PC-9 (cell line): ENCODE measurements around the gene ATXN7. TPM values are rescaled to one million over a fixed set of nuclear protein-coding genes. Genes with fewer than 3 reads are reported as not detected.

Experiments
- BruUV-seq: library from RNA; stranded (reverse); fragments of 400-500 nt; replicated peaks from 2 replicates; lab custom pipeline; 2021; lab: Mats Ljungman, UMichigan
- CTCF ChIA-PET: fragments of 300-600 bp; sonication (Branson Sonifier 250); formaldehyde crosslinking; loops from one replicate; lab custom pipeline; 2022; ENCODE audit warnings: antibody characterized with exemption; lab: Charles Lee
- POLR2A ChIA-PET: fragments of 300-600 bp; sonication (Branson Sonifier 250); formaldehyde crosslinking; loops from one replicate; lab custom pipeline; 2022; ENCODE audit warnings: antibody characterized with exemption; ENCODE audit not compliant: unreplicated experiment; lab: Charles Lee
- DNase-seq, 2 experiments: peaks; one replicate each; pipeline versions ENCODE4 v3.0.0 to v3.0.0-alpha.2; 2015 to 2022; ENCODE audit warnings: mixed read lengths in 1 of 2
- H2AFZ ChIP-seq: fragments of 200-600 bp; sonication (generic); 2 replicates; pipeline ENCODE4 v1.8.1; 2017; ENCODE audit warnings: antibody characterized with exemption
- H3F3A ChIP-seq: fragments of 200-600 bp; sonication (generic); 2 replicates; pipeline ENCODE4 v1.8.1; 2017; ENCODE audit warnings: antibody characterized with exemption, mild to moderate bottlenecking, low read depth; ENCODE audit not compliant: insufficient read depth
- H3K27ac ChIP-seq: fragments of 200-600 bp; sonication (generic); 2 replicates; pipeline ENCODE4 v1.6.1; 2016; ENCODE audit warnings: mixed run types
- H3K27me3 ChIP-seq: fragments of 200-600 bp; sonication (generic); 2 replicates; pipeline ENCODE4 v1.6.1; 2016; ENCODE audit warnings: low read depth, mixed run types; ENCODE audit not compliant: insufficient read depth
- H3K36me3 ChIP-seq: fragments of 200-600 bp; sonication (generic); 2 replicates; pipeline ENCODE4 v1.6.1; 2016; ENCODE audit warnings: low read depth, mixed run types
- H3K4me1 ChIP-seq: fragments of 200-600 bp; sonication (generic); replicated peaks from 2 replicates; pipeline ENCODE4 v1.6.1; 2016; ENCODE audit warnings: mixed run types; ENCODE audit not compliant: insufficient read depth
- H3K4me2 ChIP-seq: fragments of 200-600 bp; sonication (generic); 2 replicates; pipeline ENCODE4 v1.6.1; 2017; ENCODE audit warnings: mixed run types
- H3K4me3 ChIP-seq: fragments of 200-600 bp; sonication (generic); 2 replicates; pipeline ENCODE4 v1.6.1; 2016; ENCODE audit warnings: mixed run types
- H3K79me2 ChIP-seq: fragments of 200-600 bp; sonication (generic); 2 replicates; pipeline ENCODE4 v1.6.1; 2017; ENCODE audit warnings: low read depth, mixed run types
- H3K9me2 ChIP-seq: fragments of 200-600 bp; sonication (generic); 2 replicates; pipeline ENCODE4 v1.8.1; 2017; ENCODE audit warnings: mild to moderate bottlenecking; ENCODE audit not compliant: insufficient read depth
- H3K9me3 ChIP-seq: fragments of 200-600 bp; sonication (generic); 2 replicates; pipeline ENCODE4 v1.8.1; 2016; ENCODE audit warnings: low read depth; ENCODE audit not compliant: insufficient read depth
- H4K20me1 ChIP-seq: fragments of 200-600 bp; sonication (generic); 2 replicates; pipeline ENCODE4 v1.8.1; 2017; ENCODE audit not compliant: insufficient read depth
- CTCF ChIP-seq: fragments of 200-600 bp; sonication (generic); conservative IDR thresholded peaks from 2 replicates; pipeline ENCODE4 v1.6.1; 2017; ENCODE audit warnings: mixed run types, antibody characterized with exemption, mild to moderate bottlenecking, moderate library complexity
- EZH2 ChIP-seq: fragments of 200-600 bp; sonication (generic); IDR thresholded peaks from 2 replicates; pipeline ENCODE4 v1.8.0; 2017; ENCODE audit warnings: antibody characterized with exemption, low read depth
- intact Hi-C: fragments of 100-400 bp; cut with micrococcal nuclease; formaldehyde crosslinking; loops from one replicate; pipeline ENCODE4 v1.10.0; 2022; ENCODE audit not compliant: unreplicated experiment
- total RNA-seq: library from RNA; stranded (reverse); gene quantifications from 2 replicates; pipeline ENCODE4 v1.2.3, GENCODE V29; 2021

Gene ATXN7
- total RNA-seq, 1 experiment from 2014 or later = 27.7 TPM

GRCh38 chr3:64009528-64009927 lies 145.9 kb downstream of the ATXN7 start:
- no peak overlapping the region for H3K4me3 ChIP-seq
- 0 out of 2 replicates have a peak, but pooled peaks cover 8% of the 10 kb centered on the region for H4K20me1 ChIP-seq
- H3K27me3 ChIP-seq = no peaks in the 10 kb centered on the region
- H3K4me2 ChIP-seq = no peak overlapping the region
- H3K36me3 ChIP-seq = peaks cover 35% of the 10 kb centered on the region; the same call in 1 of the 2 replicates
- TF ChIP-seq EZH2 (no peak), CTCF (no peak)
- no TSS peak for BruUV-seq
- H3K4me1 ChIP-seq = no peaks in the 10 kb centered on the region
- intact Hi-C loops = loop anchor here (5.0 kb wide), 1 partner anchor 657 kb away; no protein-coding TSS in a partner anchor
- H3K27ac ChIP-seq = no peak overlapping the region
- H2AFZ ChIP-seq = no peak overlapping the region
- H3K9me2 ChIP-seq = no peaks in the 10 kb centered on the region
- no peaks in the 10 kb centered on the region for H3K9me3 ChIP-seq
- H3K79me2 ChIP-seq = no peaks in the 10 kb centered on the region
- POLR2A ChIA-PET = interaction anchor here (0.6 kb wide), 1 partner anchor 556 kb away, joined by 4 read pairs; no protein-coding TSS in a partner anchor
- CTCF ChIA-PET = no interaction called here
- DNase-seq = no peak
- no peaks in the 10 kb centered on the region; the same call in 1 of the 2 replicates for H3F3A ChIP-seq

- no peak overlapping the region for H3K4me2 ChIP-seq
Measured at GRCh38 chr3:64010199-64010598, 146.5 kb downstream of the ATXN7 start.

GRCh38 chr3:64011685-64012084 lies 148.0 kb downstream of the ATXN7 start:
- intact Hi-C loops = no loop called here
- DNase-seq = no peak
- Histone ChIP-seq H4K20me1 (0 out of 2 replicates have a peak, but pooled peaks cover 8% of the 10 kb centered on the region), H3K9me2 (no peaks in the 10 kb centered on the region), H3K27me3 (no peaks in the 10 kb centered on the region), H3K4me2 (no peak overlapping the region), H3K27ac (no peak overlapping the region), H3K4me3 (no peak overlapping the region), H3F3A (no peaks in the 10 kb centered on the region; the same call in 1 of the 2 replicates), H3K9me3 (no peaks in the 10 kb centered on the region), H3K36me3 (peaks cover 35% of the 10 kb centered on the region; the same call in 1 of the 2 replicates), H3K79me2 (no peaks in the 10 kb centered on the region), H3K4me1 (no peaks in the 10 kb centered on the region), H2AFZ (no peak overlapping the region)
- no TSS peak for BruUV-seq
- ChIA-PET CTCF (no interaction called here), POLR2A (no interaction called here)
- TF ChIP-seq EZH2 = no peak
- no peak for TF ChIP-seq CTCF

More at GRCh38 chr3:64010199-64010598, 146.5 kb downstream of the ATXN7 start:
- no peaks in the 10 kb centered on the region for H3K4me1 ChIP-seq
- H3F3A ChIP-seq = no peaks in the 10 kb centered on the region; the same call in 1 of the 2 replicates
- no peak overlapping the region for H3K27ac ChIP-seq
- ChIA-PET POLR2A (interaction anchor here (0.6 kb wide), 3 partner anchors 21 to 556 kb away, joined by 4 to 8 read pairs (median 5); no protein-coding TSS in a partner anchor), CTCF (no interaction called here)
- H3K9me2 ChIP-seq = no peaks in the 10 kb centered on the region
- intact Hi-C loops = no loop called here
- H2AFZ ChIP-seq = no peak overlapping the region
- H4K20me1 ChIP-seq = 0 out of 2 replicates have a peak, but pooled peaks cover 8% of the 10 kb centered on the region
- TF ChIP-seq CTCF (no peak), EZH2 (no peak)
- H3K9me3 ChIP-seq = no peaks in the 10 kb centered on the region
- no peaks in the 10 kb centered on the region for H3K27me3 ChIP-seq
- BruUV-seq = no TSS peak
- H3K79me2 ChIP-seq = no peaks in the 10 kb centered on the region
- H3K4me3 ChIP-seq = no peak overlapping the region
- no peak for DNase-seq
- peaks cover 35% of the 10 kb centered on the region; the same call in 1 of the 2 replicates for H3K36me3 ChIP-seq
